Measurements from ENCODE around the gene TIAM2.

- no peak for TF ChIP-seq CTCF (IDR thresholded peaks at IDR 0.05; ENCODE audit: low read length)
- TF ChIP-seq EZH2 (optimal IDR thresholded peaks at IDR 0.05; ENCODE audit: low read depth, low read length) = no peak
Measured at GRCh38 chr6:155108070-155108820, 113.1 kb downstream of the TIAM2 start.

Data from MM.1S (cell line).